ENCODE data around the gene FBF1.
"Not testable (repeated sequence)": the region's sequence is repeated elsewhere in the genome, so short reads cannot be mapped to it uniquely, and the experiment has no call there.

FBF1 gene, protein sequence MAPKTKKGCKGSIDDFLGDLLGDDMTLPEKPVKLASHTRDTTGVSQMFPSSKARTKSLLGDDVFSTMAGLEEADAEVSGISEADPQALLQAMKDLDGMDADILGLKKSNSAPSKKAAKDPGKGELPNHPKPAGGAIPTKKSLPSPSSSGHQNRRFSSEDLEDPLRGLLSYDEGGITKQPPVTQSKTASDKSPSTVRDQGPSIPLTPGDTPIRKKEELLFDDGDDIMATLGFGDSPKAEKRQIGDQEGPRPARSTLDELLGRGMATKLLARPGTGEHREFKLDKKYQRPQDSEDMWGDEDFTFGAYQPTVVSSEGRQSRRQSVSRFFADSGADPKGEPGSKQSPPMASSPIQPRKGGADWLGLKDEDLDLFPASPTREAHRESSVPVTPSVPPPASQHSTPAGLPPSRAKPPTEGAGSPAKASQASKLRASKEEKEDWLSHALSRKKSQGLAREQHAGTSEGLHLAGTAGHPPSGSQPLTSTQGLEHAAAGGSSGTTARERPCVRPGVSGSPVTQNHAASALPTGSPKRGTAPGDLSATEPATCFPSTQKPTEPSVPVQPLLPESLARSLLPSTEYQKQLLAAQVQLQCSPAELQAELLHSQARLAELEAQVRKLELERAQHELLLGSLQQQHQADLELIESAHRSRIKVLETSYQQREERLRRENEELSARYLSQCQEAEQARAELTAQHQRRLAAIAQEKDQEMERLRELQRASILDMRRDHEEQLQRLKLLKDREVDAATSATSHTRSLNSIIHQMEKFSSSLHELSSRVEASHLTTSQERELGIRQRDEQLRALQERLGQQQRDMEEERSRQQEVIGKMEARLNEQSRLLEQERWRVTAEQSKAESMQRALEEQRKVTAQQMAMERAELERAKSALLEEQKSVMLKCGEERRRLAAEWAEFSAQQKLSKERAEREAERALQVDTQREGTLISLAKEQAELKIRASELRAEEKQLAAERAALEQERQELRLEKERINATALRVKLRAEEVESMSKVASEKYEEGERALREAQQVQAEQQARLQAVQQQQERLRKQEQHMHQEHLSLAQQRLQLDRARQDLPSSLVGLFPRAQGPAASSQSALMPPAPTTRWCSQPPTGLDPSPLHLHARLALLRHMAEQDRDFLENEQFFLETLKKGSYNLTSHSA

DNA sequence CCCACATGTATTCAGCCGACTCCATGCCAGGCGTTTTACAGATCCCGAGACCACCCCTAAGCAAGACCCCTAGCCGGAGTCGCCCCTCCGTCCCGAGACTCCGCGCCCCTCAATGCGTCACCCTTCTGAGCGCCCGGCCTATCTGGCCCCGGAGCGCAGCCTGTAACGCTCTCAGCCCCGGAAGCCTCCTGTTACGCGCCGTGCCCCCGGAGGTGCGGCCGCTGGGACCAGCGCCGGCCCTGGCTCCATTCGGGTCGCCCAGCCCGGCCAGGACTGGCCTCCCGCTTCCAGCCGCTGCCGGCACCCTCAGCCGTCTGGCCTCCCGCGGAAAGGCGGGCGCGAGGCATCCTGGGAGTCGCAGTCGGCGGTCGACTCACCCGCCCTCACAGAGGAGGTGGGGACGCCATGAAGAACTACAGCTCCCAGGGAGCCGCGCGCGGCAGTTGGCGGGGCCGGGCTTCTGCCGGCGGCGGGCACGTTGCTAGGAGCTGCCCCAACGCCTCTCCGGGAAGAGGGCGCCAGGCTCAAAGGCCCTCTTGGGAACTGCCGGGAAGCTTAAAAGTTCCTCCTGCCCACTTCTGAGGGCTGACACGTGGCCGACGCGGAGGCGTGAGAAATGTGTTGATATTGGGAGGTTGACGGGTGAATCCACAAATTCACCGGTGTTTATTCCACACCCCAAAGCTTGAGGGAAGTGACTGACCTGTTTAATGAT, at the start of gene FBF1:
Gene FBF1 (minus strand): TSS at position 316 of the 715 bp plus-strand sequence. CDS start 2,893 bp downstream, outside the sequence.
- DNase-seq, result peak; percentile 90

DNA sequence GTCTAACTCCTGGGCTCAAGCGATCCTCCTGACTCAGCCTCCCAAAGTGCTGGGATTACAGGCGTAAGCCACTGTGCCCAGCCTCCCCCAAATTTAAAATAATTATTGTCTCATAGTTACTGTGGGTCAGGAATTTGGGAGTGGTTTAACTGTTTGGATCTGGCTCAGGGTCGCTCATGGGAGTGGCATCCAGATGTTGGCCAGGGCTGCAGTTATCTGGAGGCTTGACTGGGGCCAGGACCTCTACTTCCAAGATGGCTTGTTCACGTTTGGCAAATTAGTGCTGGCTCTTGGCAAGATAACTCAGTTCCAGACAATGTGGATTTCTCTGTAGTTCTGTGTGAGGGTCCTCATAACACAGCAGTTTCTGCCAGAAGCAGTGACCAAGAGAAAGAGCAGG, 46.2 kb upstream of the FBF1 start:
- DNase-seq, result no peak

DNA sequence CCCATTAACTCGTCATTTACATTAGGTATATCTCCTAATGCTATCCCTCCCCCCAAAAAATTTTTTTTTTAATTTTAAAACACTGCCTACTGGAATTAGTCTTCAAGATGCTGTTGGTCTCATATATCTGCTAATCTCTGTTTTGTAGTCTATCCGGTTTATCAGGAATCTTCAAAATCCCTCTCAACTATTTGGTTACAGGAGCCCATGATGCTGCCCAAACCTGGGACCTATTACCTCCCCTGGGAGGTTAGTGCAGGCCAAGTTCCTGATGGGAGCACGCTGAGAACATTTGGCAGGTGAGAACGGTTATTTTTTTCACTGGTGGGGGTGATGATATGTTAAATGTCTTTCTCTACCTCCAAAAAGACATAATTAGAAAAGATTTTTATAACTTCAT, 45.1 kb upstream of the FBF1 start:
- DNase-seq, result no peak

DNA sequence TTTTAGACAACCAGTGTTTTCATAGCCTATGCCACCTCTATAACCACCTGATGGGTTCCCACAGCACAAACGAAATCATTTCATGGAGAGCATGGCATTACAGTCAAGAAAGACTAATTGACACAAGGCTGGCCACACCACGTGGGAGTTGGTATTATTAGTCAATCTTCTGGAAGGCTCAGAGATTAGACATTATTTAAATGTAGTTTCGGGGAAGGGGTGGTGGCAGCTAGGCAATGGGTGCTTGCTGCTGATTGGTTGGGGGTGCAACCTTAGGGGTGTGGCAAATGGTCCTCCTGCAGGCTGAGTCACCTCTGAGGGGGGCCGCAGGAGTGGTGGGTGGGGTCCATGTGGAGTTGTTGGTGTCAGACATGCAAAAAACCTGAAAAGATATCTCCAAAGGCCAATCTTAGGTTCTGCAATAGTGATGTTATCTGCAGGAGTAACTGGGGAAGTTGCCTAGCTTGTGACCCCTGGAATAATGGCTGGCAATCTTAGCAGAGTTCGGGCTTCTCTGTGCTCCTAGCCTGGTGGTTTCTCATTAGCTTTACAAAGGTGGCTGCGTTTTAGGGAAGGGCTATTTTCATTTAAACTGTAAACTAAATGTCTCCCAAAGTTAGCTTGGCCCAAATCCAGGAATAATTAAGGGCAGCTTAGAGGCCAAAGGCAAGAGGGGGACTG, 42.8 kb upstream of the FBF1 start:
- no peak for DNase-seq

- no peak for DNase-seq
These were observed 40.3 kb upstream of the FBF1 start for GRCh38 chr17:75981019-75981615.

DNA sequence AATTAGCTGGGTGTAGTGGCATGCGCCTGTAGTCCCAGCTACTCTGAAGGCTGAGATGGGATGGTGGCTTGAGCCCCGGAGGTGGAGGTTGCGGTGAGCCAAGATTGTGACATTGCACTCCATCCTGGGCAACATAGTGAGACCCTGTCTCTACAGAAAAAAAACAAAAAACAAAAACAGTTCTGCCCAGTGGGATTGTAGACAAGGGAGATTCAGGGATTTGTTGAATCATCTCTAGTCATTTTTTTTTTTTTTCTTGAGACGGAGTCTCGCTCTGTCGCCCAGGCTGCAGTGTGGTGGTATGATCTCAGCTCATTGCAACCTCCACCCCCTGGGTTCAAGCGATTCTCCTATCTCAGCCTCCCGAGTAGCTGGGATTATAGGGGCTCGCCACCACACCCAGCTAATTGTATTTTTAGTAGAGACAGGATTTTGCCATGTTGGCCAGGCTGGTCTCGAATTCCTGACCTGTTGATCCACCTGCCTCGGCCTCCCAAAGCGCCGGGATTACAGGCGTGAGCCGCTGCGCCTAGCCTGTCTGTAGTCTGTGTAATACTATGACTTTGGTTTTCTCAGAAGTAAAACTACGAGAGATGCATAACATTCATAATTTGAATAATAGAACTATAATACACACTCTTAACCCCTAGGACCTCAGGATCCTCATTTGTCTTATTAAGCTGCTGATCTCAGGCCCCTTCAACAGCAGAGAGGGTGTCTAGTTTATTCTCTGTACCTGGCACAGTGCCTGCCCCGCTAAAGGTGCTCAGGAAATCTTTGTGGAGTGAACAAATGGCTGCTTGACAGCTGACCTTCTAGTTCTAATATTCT, 39.6 kb upstream of the FBF1 start:
- no peak for DNase-seq

DNA sequence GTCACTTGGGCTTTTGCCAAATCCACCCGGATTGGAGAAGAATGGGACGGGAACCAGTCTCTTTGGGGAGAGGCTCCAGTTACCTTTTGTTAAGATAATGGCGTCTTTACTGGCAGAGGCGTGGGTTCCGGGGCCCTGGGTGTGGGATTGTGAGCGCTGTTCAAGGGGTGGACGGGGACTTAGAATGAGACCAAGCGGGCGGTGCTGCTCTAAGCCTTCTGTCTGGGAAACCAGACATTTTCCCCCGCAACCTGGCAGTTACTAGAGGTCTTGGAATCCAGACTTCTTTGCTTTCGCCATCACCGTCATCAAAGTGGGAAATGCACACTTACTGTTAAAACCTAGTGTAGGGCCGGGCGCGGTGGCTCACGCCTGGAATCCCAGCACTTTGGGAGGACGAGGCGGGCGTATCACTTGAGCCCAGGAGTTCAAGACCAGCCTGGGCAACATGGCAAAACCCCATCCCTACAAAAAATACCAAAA, 38.9 kb upstream of the FBF1 start:
- no peak for DNase-seq

DNA sequence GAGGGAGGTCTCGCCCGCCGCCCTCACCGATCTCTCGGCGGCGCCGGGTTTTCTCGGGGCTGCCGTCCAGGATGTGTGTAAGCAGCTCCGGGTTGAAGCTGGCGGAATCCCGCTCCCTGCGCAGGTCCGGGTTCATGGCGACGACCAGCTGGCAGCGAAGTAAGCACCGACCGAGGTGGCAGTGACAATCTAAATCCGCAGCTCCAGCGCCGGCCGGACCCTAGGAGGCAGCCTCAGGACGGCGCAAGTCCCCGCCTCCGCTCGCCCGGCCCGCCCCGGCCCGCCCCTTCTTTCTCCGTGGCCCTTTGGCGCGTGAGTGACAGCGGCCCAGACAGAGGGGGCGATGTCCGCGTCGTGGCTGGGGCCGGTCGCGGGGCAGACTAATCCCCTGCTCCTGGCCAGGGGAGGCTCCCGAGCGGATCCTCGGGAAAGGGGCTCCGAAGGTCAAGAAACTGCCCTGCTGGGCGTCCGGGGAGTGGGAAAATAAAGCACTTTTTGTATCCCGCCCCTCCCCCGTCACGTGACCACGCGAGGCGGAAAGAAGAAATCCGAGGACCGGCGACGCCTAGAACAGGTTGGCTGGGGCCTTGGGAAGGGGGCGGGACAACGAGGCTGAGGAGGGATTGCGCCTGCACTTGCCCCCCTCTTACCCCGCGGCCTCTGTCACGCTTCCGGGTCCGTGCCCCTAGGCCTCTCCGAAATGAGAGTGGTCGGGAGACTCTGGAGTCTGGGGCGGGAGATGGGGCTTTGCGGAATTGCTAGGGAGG, 38.3 kb upstream of the FBF1 start, which contains the start of the genes ACOX1 and TEN1:
Gene ACOX1 (minus strand): TSS at position 229 of the 767 bp plus-strand sequence. CDS start 93 bp downstream, at position 136.
Gene TEN1 (plus strand): TSS at position 303 of the 767 bp plus-strand sequence. CDS start 6,953 bp downstream, outside the sequence.
- peak; percentile 94 for DNase-seq

DNA sequence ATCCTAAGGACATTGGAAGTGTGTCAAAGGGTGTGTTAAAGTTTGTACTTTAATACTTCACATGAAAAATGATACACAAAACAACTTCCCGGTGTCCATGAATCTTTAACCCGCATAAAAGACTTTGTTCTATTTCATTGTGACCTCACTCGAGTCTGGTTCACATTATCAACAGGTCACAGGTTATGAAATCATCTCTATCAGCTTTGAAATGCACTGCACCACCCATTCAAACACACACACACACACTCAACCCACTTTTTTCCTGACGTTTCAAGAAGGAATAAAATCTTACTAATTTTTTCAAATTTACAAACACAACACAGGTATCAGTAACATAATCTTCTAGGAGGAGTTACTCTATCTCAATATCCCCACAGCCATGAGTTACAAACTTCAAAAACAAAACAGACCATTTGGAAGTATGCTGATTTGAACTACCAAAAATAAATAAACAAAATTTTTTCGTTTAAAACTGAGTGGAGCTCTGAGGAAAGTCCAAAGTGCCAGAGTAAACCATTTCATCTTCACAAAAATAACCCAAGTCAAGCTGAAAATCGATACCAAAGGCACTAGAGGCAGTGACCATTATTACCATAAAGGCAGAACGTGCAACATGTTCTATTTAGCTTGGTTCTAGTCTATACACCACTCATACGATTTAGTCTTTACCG, 35.5 kb upstream of the FBF1 start:
- DNase-seq, result no peak

GRCh38 chr17:75975757-75976174, 34.9 kb upstream of the FBF1 start:
- DNase-seq, result no peak

DNA sequence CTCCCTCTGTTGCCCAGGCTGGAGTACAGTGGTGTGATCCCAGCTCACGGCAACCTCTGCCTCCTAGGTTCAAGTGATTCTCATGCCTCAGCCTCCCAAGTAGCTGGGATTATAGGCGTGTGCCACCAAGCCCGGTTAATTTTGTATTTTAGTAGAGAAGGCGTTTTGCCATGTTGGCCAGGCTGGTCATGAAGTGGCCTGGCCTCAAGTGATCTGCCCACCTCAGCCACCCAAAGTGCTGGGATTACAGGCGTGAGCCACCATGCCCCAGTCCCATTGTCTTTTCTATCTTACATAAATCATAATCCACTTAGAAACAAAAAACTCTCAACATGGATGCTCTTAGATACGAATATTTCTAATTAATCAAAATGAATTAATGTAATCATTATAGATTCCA, 34.3 kb upstream of the FBF1 start:
- DNase-seq, result not testable (repeated sequence)

GRCh38 chr17:75970626-75971025, 29.8 kb upstream of the FBF1 start:
- no peak for DNase-seq

- no peak for DNase-seq
These were observed 29.2 kb upstream of the FBF1 start for GRCh38 chr17:75970011-75970523.

- not testable (repeated sequence) for DNase-seq
These were observed 28.2 kb upstream of the FBF1 start for GRCh38 chr17:75969044-75969443.

DNA sequence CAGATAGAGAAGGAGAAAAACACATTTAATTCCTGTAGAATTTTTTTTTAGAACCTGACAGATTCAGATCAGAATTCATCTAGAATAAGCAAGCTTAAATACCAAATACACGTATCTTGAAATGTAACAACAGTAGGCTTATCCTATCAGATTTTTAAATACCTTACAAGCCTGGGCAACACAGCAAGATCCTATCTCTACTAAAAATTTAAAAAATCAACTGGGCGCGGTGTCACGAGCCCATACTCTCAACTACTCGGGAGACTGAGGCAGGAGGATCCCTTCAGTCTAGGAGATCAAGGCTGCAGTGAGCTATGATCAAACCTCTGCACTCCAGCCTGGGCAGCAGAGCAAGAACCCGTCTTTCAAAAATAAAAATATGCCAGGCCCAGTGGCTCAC, 24.6 kb upstream of the FBF1 start:
- no peak for DNase-seq

DNA sequence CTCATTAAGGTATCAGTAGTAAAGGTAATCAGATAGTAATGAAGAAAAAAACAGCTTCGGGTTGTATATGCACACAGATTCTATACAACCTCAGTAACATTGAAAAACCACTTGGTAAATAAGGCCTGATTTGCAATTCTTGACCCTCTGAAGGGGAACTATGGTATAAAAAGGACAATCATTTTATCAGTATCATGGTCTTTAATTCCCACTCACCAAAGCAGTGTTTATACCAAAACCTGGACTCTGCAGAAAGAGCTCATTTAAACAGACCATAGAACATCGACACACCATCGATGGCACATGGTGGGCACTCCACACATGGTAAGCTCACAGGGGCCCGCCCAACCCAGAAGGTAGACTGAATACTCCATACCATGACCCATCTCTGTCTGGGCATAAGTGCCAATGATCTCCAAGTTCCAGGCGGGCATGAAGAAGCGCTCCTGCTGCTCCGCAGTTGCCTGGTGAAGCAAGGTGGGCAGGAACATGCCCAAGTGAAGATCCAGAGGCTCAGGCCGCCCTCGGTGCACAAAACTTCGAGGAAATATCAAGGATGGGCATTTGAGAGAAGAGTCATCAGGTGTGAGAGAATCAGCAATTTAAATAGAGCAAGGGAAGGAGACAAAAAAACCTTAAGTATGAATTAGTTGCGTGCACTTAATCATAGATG, 19.1 kb upstream of the FBF1 start:
- no peak for DNase-seq

- DNase-seq, result no peak
These were observed 18.4 kb upstream of the FBF1 start for GRCh38 chr17:75959051-75959838.

Data from NCI-H1092 (cell line).